Measurements from ENCODE around the gene LGALS8. TPM values are rescaled to one million over a fixed set of nuclear protein-coding genes. Genes with fewer than 3 reads are reported as not detected.

LGALS8 gene
- total and polyA plus RNA-seq, 2 donors (not counting 1 experiment from before 2014, with no cell fraction given): 38.0 to 67.0 TPM

- ATAC-seq (ENCODE audit: low read depth): no peak
- no peak overlapping the region for H3K27ac Mint-ChIP-seq
- ChIA-PET POLR2A (no interaction called here), CTCF (interaction anchor here (0.5 kb wide), 1 partner anchor 83 kb away, joined by 3 read pairs; no protein-coding TSS in a partner anchor)
- H3K4me3 Mint-ChIP-seq: no peak overlapping the region
- intact Hi-C loops (cut with micrococcal nuclease): no loop called here
- H3K79me2 ChIP-seq (ENCODE audit: control insufficient read depth, insufficient read depth, low read length): no peaks in the 10 kb centered on the region
- H3K27me3 Mint-ChIP-seq: no peaks in the 10 kb centered on the region
- no peak overlapping the region for H2AFZ ChIP-seq (ENCODE audit: insufficient read depth, low read depth, low read length, poor library complexity, severe bottlenecking)
- WGBS (ENCODE audit: insufficient coverage): no CpG with 5 or more reads among the region's 5 CpGs
- no peaks in the 10 kb centered on the region for H3K9me3 ChIP-seq (ENCODE audit: control extremely low read depth in 1 of 3, control insufficient read depth in 2 of 3, insufficient read depth in 1 of 3, low read length in 2 of 3)
- peaks cover 22 to 89% of the 10 kb centered on the region in 2 experiments for H3K36me3 ChIP-seq (replicated peaks in 1 of 2; ENCODE audit: control extremely low read depth in 1 of 2, control insufficient read depth in 1 of 2, extremely low read depth in 1 of 2, insufficient read depth in 2 of 2, low read length in 1 of 2)
- TF ChIP-seq CTCF (IDR thresholded peaks at IDR 0.05): no peak
- no peak for TF ChIP-seq EZH2 (IDR thresholded peaks at IDR 0.05; ENCODE audit: borderline replicate concordance, insufficient read depth, low read depth, low read length, poor library complexity, severe bottlenecking)
- no peaks in the 10 kb centered on the region for H3K9me3 Mint-ChIP-seq (ENCODE audit: insufficient read depth)
- no peak overlapping the region for H3K27ac ChIP-seq (ENCODE audit: low read length in 2 of 2)
- no peaks in the 10 kb centered on the region for H4K20me1 ChIP-seq (ENCODE audit: control insufficient read depth, insufficient read depth, low read length, poor library complexity, severe bottlenecking)
- H3K4me1 ChIP-seq (ENCODE audit: control insufficient read depth in 2 of 2, insufficient read depth in 2 of 2, low read length in 2 of 2): no peaks in the 10 kb centered on the region
- no peak overlapping the region for H3K4me2 ChIP-seq (replicated peaks; ENCODE audit: low read depth, low read length, poor library complexity, severe bottlenecking)
- H3K27me3 ChIP-seq (replicated peaks in 1 of 4; ENCODE audit: control extremely low read depth in 1 of 4, control insufficient read depth in 3 of 4, insufficient read depth in 4 of 4, low read length in 3 of 4): no peaks in the 10 kb centered on the region
- H3K9ac ChIP-seq (ENCODE audit: low read length): no peak overlapping the region
- no peak overlapping the region for H3K4me3 ChIP-seq (ENCODE audit: control extremely low read depth in 1 of 5, extremely low read depth in 1 of 5, insufficient read depth in 1 of 5, low read depth in 2 of 5, low read length in 4 of 5)
- H3K4me1 Mint-ChIP-seq: no peaks in the 10 kb centered on the region
- DNase-seq: no peak
Measured at GRCh38 chr1:236565530-236565929, 41.7 kb downstream of the LGALS8 start.

- no peak for DNase-seq
- Histone ChIP-seq H3K27ac (ENCODE audit: low read length in 2 of 2) (no peak overlapping the region), H3K4me1 (ENCODE audit: control insufficient read depth in 2 of 2, insufficient read depth in 2 of 2, low read length in 2 of 2) (no peaks in the 10 kb centered on the region), H4K20me1 (ENCODE audit: control insufficient read depth, insufficient read depth, low read length, poor library complexity, severe bottlenecking) (no peaks in the 10 kb centered on the region), H3K36me3 (replicated peaks in 1 of 2; ENCODE audit: control extremely low read depth in 1 of 2, control insufficient read depth in 1 of 2, extremely low read depth in 1 of 2, insufficient read depth in 2 of 2, low read length in 1 of 2) (peaks cover 21 to 92% of the 10 kb centered on the region in 2 experiments), H3K4me2 (replicated peaks; ENCODE audit: low read depth, low read length, poor library complexity, severe bottlenecking) (no peak overlapping the region), H3K4me3 (ENCODE audit: control extremely low read depth in 1 of 5, extremely low read depth in 1 of 5, insufficient read depth in 1 of 5, low read depth in 2 of 5, low read length in 4 of 5) (no peak overlapping the region), H3K9ac (ENCODE audit: low read length) (no peak overlapping the region), H2AFZ (ENCODE audit: insufficient read depth, low read depth, low read length, poor library complexity, severe bottlenecking) (no peak overlapping the region), H3K9me3 (ENCODE audit: control extremely low read depth in 1 of 3, control insufficient read depth in 2 of 3, insufficient read depth in 1 of 3, low read length in 2 of 3) (no peaks in the 10 kb centered on the region), H3K79me2 (ENCODE audit: control insufficient read depth, insufficient read depth, low read length) (no peaks in the 10 kb centered on the region), H3K27me3 (replicated peaks in 1 of 4; ENCODE audit: control extremely low read depth in 1 of 4, control insufficient read depth in 3 of 4, insufficient read depth in 4 of 4, low read length in 3 of 4) (no peaks in the 10 kb centered on the region)
- intact Hi-C loops (cut with micrococcal nuclease): no loop called here
- ChIA-PET POLR2A (no interaction called here), CTCF (no interaction called here)
- H3K9me3 Mint-ChIP-seq (ENCODE audit: insufficient read depth): no peaks in the 10 kb centered on the region
- no peak for ATAC-seq (ENCODE audit: low read depth)
- H3K27me3 Mint-ChIP-seq: no peaks in the 10 kb centered on the region
- no peak overlapping the region for H3K27ac Mint-ChIP-seq
- TF ChIP-seq EZH2 (IDR thresholded peaks at IDR 0.05; ENCODE audit: borderline replicate concordance, insufficient read depth, low read depth, low read length, poor library complexity, severe bottlenecking): no peak
- TF ChIP-seq CTCF (IDR thresholded peaks at IDR 0.05): no peak
- no peak overlapping the region for H3K4me3 Mint-ChIP-seq
- no CpG with 5 or more reads among the region's 2 CpGs for WGBS (ENCODE audit: insufficient coverage)
- H3K4me1 Mint-ChIP-seq: no peaks in the 10 kb centered on the region
Measured at GRCh38 chr1:236568285-236568894, 44.6 kb downstream of the LGALS8 start.
